ENCODE measurements around the gene ZNF423.

ZNF423 gene

GRCh38 chr16:49806446-49806845 is 49.5 kb downstream of the ZNF423 start:
- no peaks in the 10 kb centered on the region for H3K4me1 ChIP-seq (ENCODE audit: low read length)
- no peak overlapping the region for H3K27ac ChIP-seq (ENCODE audit: low read length)
- H3K9me2 ChIP-seq (replicated peaks; ENCODE audit: insufficient read depth, low read length): no peaks in the 10 kb centered on the region
- H4K20me1 ChIP-seq (ENCODE audit: insufficient read depth, low read length): no peaks in the 10 kb centered on the region
- peaks cover 7% of the 10 kb centered on the region; the same call in 1 of the 2 replicates for H3K27me3 ChIP-seq (replicated peaks; ENCODE audit: insufficient read depth, low read length)
- DNase-seq: no peak
- no peak overlapping the region for H3K4me3 ChIP-seq (ENCODE audit: low read length)
- H3K36me3 ChIP-seq (replicated peaks; ENCODE audit: insufficient read depth, low read length): no peaks in the 10 kb centered on the region
- H3K79me2 ChIP-seq (ENCODE audit: low read length): no peaks in the 10 kb centered on the region
- H3K9me3 ChIP-seq (replicated peaks; ENCODE audit: insufficient read depth, low read length): no peaks in the 10 kb centered on the region
- TF ChIP-seq EZH2 (optimal IDR thresholded peaks at IDR 0.05; ENCODE audit: low read depth, low read length) (no peak), EZH2phosphoT487 (IDR thresholded peaks at IDR 0.05; ENCODE audit: low read length) (no peak), CTCF (IDR thresholded peaks at IDR 0.05; ENCODE audit: low read length) (no peak)
- no peaks in the 10 kb centered on the region for H3F3A ChIP-seq (ENCODE audit: insufficient read depth, low read length)
- no peak overlapping the region for H2AFZ ChIP-seq (ENCODE audit: low read length)
- H3K4me2 ChIP-seq (ENCODE audit: low read depth, low read length): no peak overlapping the region
- no peak overlapping the region for H3K9ac ChIP-seq (ENCODE audit: low read length)

- Histone ChIP-seq H3K9me3 (replicated peaks; ENCODE audit: insufficient read depth, low read length) (no peaks in the 10 kb centered on the region), H3K9me2 (replicated peaks; ENCODE audit: insufficient read depth, low read length) (no peaks in the 10 kb centered on the region), H3K36me3 (replicated peaks; ENCODE audit: insufficient read depth, low read length) (no peaks in the 10 kb centered on the region), H3K9ac (ENCODE audit: low read length) (no peak overlapping the region), H3K27me3 (replicated peaks; ENCODE audit: insufficient read depth, low read length) (no peaks in the 10 kb centered on the region), H3K79me2 (ENCODE audit: low read length) (no peaks in the 10 kb centered on the region), H3K27ac (ENCODE audit: low read length) (no peak overlapping the region), H3K4me2 (ENCODE audit: low read depth, low read length) (peak overlapping the region; percentile 6; the same call in 1 of the 2 replicates), H3F3A (ENCODE audit: insufficient read depth, low read length) (no peaks in the 10 kb centered on the region), H3K4me3 (ENCODE audit: low read length) (no peak overlapping the region), H3K4me1 (ENCODE audit: low read length) (no peaks in the 10 kb centered on the region), H4K20me1 (ENCODE audit: insufficient read depth, low read length) (no peaks in the 10 kb centered on the region), H2AFZ (ENCODE audit: low read length) (no peak overlapping the region)
- no peak for DNase-seq
- no peak for TF ChIP-seq EZH2 (optimal IDR thresholded peaks at IDR 0.05; ENCODE audit: low read depth, low read length)
- TF ChIP-seq CTCF (IDR thresholded peaks at IDR 0.05; ENCODE audit: low read length): 0 out of 2 replicates have a peak, but pooled peaks have one; percentile 6
These were observed 54.6 kb downstream of the ZNF423 start for GRCh38 chr16:49801290-49801689.

DNA sequence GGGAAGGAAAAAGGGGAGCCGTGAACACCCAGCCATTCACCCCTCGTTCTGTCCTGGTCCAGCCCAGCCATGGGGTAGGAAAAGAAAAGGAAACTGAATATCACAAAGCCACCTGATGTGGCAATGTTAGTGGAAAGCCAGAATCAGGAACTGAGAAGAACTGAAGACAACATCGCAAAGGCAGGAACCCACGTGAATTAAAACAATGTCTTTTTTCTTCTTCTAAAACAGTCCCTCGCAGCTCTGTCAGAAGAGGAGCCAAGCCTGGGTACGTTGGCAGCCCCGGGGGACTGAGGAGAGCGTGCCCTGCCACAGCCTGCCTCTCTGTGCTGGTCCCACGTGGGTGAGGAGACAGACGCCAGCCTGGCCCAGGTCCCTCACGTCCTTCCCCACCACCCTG is 55.0 kb downstream of the ZNF423 start:
- Histone ChIP-seq H3K4me2 (ENCODE audit: low read depth, low read length) (peak overlapping the region; percentile 6; the same call in 1 of the 2 replicates), H3K9ac (ENCODE audit: low read length) (no peak overlapping the region), H3K36me3 (replicated peaks; ENCODE audit: insufficient read depth, low read length) (no peaks in the 10 kb centered on the region), H3K27me3 (replicated peaks; ENCODE audit: insufficient read depth, low read length) (no peaks in the 10 kb centered on the region), H3K27ac (ENCODE audit: low read length) (no peak overlapping the region), H4K20me1 (ENCODE audit: insufficient read depth, low read length) (no peaks in the 10 kb centered on the region), H3K4me1 (ENCODE audit: low read length) (no peaks in the 10 kb centered on the region), H3K9me2 (replicated peaks; ENCODE audit: insufficient read depth, low read length) (no peaks in the 10 kb centered on the region), H2AFZ (ENCODE audit: low read length) (no peak overlapping the region), H3K4me3 (ENCODE audit: low read length) (no peak overlapping the region), H3F3A (ENCODE audit: insufficient read depth, low read length) (no peaks in the 10 kb centered on the region), H3K9me3 (replicated peaks; ENCODE audit: insufficient read depth, low read length) (no peaks in the 10 kb centered on the region), H3K79me2 (ENCODE audit: low read length) (no peaks in the 10 kb centered on the region)
- no peak for DNase-seq
- TF ChIP-seq EZH2phosphoT487 (IDR thresholded peaks at IDR 0.05; ENCODE audit: low read length): no peak
- no peak for TF ChIP-seq CTCF (IDR thresholded peaks at IDR 0.05; ENCODE audit: low read length)
- no peak for TF ChIP-seq EZH2 (optimal IDR thresholded peaks at IDR 0.05; ENCODE audit: low read depth, low read length)

Measured in MM.1S (cell line).